Measurements from ENCODE around the gene KCTD4. TPM values are rescaled to one million over a fixed set of nuclear protein-coding genes. Genes with fewer than 3 reads are reported as not detected.

The KCTD4 gene
- polyA plus RNA-seq, 1 donor from 2014 or later = 1.2 TPM

GRCh38 chr13:45179428-45179827 is 21.4 kb downstream of the KCTD4 start:
- Histone ChIP-seq H3K9ac (ENCODE audit: low read length) (no peak overlapping the region), H3K4me3 (ENCODE audit: low read length) (no peak overlapping the region)
- no peak for TF ChIP-seq SMC3 (conservative IDR thresholded peaks at IDR 0.05; ENCODE audit: poor library complexity)
- no peak for TF ChIP-seq POLR2AphosphoS5 (IDR thresholded peaks at IDR 0.05)
- no peak for TF ChIP-seq REST (IDR thresholded peaks at IDR 0.05; ENCODE audit: borderline replicate concordance)
- TF ChIP-seq TAF1 (IDR thresholded peaks at IDR 0.05; ENCODE audit: low read depth) = no peak
- TF ChIP-seq CTCF (IDR thresholded peaks at IDR 0.05; ENCODE audit: poor library complexity, severe bottlenecking) = no peak
- TF ChIP-seq EP300 (conservative IDR thresholded peaks at IDR 0.05; ENCODE audit: poor library complexity, severe bottlenecking) = no peak
- no peak for TF ChIP-seq MXI1 (conservative IDR thresholded peaks at IDR 0.05; ENCODE audit: poor library complexity, severe bottlenecking)
- no peak for TF ChIP-seq RAD21 (conservative IDR thresholded peaks at IDR 0.05)
- TF ChIP-seq EZH2 (IDR thresholded peaks at IDR 0.05; ENCODE audit: borderline replicate concordance, insufficient read depth, low read length, poor library complexity, severe bottlenecking) = no peak

GRCh38 chr13:45178349-45179162 is 22.3 kb downstream of the KCTD4 start:
- H3F3A ChIP-seq (ENCODE audit: insufficient read depth, low read length, poor library complexity, severe bottlenecking) = no peaks in the 10 kb centered on the region
- H3K4me2 ChIP-seq (ENCODE audit: low read length) = no peak overlapping the region
- H3K9me2 ChIP-seq (ENCODE audit: insufficient read depth, low read length) = no peaks in the 10 kb centered on the region
- no peaks in the 10 kb centered on the region for H3K9me3 ChIP-seq (ENCODE audit: low read length)
- H3K27me3 ChIP-seq (ENCODE audit: insufficient read depth, low read depth, low read length) = no peaks in the 10 kb centered on the region
- no peaks in the 10 kb centered on the region for H3K36me3 ChIP-seq (ENCODE audit: insufficient read depth, low read length)
- H4K20me1 ChIP-seq (ENCODE audit: insufficient read depth) = no peaks in the 10 kb centered on the region
- no peak overlapping the region for H2AFZ ChIP-seq (ENCODE audit: low read depth, low read length)
- no peak overlapping the region for H3K9ac ChIP-seq (ENCODE audit: low read length)
- no peaks in the 10 kb centered on the region for H3K79me2 ChIP-seq (replicated peaks; ENCODE audit: insufficient read depth, low read length)
- TF ChIP-seq EZH2 (IDR thresholded peaks at IDR 0.05; ENCODE audit: borderline replicate concordance, insufficient read depth, low read length, poor library complexity, severe bottlenecking) = no peak
- no peak for TF ChIP-seq REST (IDR thresholded peaks at IDR 0.05; ENCODE audit: borderline replicate concordance)
- no peak for TF ChIP-seq CTCF (IDR thresholded peaks at IDR 0.05; ENCODE audit: poor library complexity, severe bottlenecking)
- TF ChIP-seq SMC3 (conservative IDR thresholded peaks at IDR 0.05; ENCODE audit: poor library complexity) = no peak
- TF ChIP-seq MXI1 (conservative IDR thresholded peaks at IDR 0.05; ENCODE audit: poor library complexity, severe bottlenecking) = no peak
- TF ChIP-seq EP300 (conservative IDR thresholded peaks at IDR 0.05; ENCODE audit: poor library complexity, severe bottlenecking) = no peak
- no peak for TF ChIP-seq POLR2AphosphoS5 (IDR thresholded peaks at IDR 0.05)
- no peak for TF ChIP-seq TAF1 (IDR thresholded peaks at IDR 0.05; ENCODE audit: low read depth)
- no peak for TF ChIP-seq RAD21 (conservative IDR thresholded peaks at IDR 0.05)
- no peak overlapping the region for H3K4me3 ChIP-seq (ENCODE audit: low read length)
- no peak overlapping the region for H3K27ac ChIP-seq (ENCODE audit: low read length)

More at GRCh38 chr13:45179428-45179827, 21.4 kb downstream of the KCTD4 start:
- Histone ChIP-seq H3K9me3 (ENCODE audit: low read length) (no peaks in the 10 kb centered on the region), H2AFZ (ENCODE audit: low read depth, low read length) (no peak overlapping the region), H3K27me3 (ENCODE audit: insufficient read depth, low read depth, low read length) (no peaks in the 10 kb centered on the region), H3K9me2 (ENCODE audit: insufficient read depth, low read length) (no peaks in the 10 kb centered on the region), H3F3A (ENCODE audit: insufficient read depth, low read length, poor library complexity, severe bottlenecking) (no peaks in the 10 kb centered on the region), H3K36me3 (ENCODE audit: insufficient read depth, low read length) (no peaks in the 10 kb centered on the region), H3K27ac (ENCODE audit: low read length) (no peak overlapping the region), H4K20me1 (ENCODE audit: insufficient read depth) (no peaks in the 10 kb centered on the region), H3K4me2 (ENCODE audit: low read length) (no peak overlapping the region), H3K79me2 (replicated peaks; ENCODE audit: insufficient read depth, low read length) (no peaks in the 10 kb centered on the region)
